HG02973 (cell line): ENCODE measurements around the gene ROR1.

Experiments used
- ATAC-seq: cut with Tn5 transposase; IDR thresholded peaks from one replicate; pipeline ENCODE4 v1.9.1; 2021; ENCODE audit warnings: moderate library complexity; ENCODE audit not compliant: unreplicated experiment

The ROR1 gene

GRCh38 chr1:63773815-63774616 is at the start of gene ROR1:
Gene ROR1 (plus strand): TSS chr1:63774017.
- peak; percentile 59 for ATAC-seq

DNA sequence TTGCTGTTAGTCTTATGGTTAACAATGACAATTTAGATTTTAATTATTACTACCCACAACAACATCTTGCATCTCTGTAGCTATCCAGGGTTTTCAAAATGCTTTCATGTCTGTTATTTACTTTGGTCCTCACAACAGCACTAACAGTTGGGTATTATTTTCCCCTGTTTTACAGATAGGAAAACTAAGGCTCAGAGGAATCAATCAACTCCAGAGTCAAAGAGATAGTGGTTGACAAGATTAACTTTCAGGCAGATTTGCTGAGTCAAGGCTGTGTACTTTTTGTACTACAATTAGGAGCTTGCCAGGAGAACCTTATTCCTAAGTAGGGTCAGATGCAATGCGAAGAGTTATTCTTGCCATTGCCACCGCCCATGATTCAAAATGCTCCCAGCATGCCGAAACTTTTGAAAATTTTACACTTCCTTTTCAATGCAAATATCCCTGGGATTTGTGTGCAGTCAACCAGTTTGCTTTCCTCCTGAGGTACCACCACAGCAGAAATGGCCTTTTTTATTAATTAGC is 49.4 kb upstream of the ROR1 start:
- no peak for ATAC-seq

DNA sequence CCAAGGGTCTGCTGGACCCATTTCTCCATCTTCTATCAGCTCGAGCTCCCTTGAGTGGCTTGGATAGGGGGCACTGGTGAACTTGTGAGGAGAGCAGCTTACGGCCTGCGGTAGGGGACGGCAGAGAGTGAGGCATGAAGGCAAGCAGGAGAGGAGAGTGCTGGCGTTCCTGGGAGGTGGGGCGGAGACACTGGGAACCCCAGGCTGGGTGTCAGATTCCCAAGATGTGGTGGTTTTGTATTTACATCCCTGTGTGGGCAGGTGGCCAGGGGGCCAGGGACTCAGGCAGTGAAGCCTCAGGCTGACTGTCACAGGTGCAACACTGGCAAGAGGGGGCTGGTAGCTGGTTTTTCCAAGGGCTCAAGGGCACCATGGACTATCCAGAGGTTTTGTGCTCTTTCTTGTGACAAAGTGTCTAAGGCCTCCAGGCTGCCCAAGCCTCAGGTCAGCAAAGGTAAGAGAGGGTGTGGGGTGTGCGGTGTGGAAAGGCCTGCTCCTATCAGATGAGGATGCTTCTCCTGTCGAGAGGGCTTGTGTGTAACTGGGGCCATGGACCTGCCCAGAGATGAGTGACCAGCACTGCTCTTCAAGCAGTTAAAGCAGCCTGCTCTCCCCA is 45.1 kb upstream of the ROR1 start:
- no peak for ATAC-seq

GRCh38 chr1:63729227-63729620 is 44.6 kb upstream of the ROR1 start:
- no peak for ATAC-seq

- ATAC-seq: no peak
Observed at GRCh38 chr1:63730211-63730610, 43.6 kb upstream of the ROR1 start.

- no peak for ATAC-seq
Observed at GRCh38 chr1:63731117-63732043, 42.4 kb upstream of the ROR1 start.

GRCh38 chr1:63732666-63733065 is 41.2 kb upstream of the ROR1 start:
- ATAC-seq: no peak

- no peak for ATAC-seq
Observed at GRCh38 chr1:63738772-63739171, 35.0 kb upstream of the ROR1 start.

GRCh38 chr1:63739452-63739851 is 34.4 kb upstream of the ROR1 start:
- no peak for ATAC-seq

DNA sequence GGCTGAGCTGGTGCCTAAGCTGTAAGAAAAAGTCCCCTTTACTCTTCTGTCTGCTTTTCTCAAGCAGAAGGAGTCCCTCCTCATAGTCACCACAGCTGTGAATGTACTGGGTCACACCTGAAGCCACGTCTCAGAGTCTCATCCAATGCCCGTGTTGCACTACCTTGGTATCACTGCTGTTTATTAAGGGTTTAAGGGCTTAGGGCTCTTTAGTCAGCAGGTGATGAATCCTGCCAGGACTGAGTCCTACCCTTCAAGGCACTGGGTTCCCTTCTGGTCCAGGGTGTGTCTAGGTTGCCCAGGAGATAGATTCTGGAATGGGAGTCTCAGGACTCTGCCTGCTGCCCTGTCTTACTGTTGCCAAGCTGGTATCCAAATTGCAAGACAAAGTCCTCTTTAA is 33.4 kb upstream of the ROR1 start:
- ATAC-seq: no peak

DNA sequence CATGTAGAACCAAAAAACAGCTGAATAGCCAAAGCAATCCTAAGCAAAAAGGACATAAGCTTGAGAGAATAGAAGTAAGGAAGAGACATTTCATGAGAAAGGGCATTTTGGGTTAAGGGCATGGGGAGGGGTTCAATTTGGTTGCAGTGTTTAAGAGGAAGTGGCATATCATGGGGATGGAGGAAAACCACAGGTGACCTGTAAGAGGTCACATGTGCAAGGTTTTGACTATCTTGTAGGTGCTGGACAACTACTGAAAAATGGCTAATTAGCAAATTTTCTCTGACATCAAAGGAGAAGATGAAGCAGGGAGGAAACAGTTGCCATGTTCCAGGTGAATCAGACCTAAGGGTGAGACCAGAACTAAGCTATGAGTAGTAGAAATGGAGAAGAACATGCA is 31.3 kb upstream of the ROR1 start:
- no peak for ATAC-seq

DNA sequence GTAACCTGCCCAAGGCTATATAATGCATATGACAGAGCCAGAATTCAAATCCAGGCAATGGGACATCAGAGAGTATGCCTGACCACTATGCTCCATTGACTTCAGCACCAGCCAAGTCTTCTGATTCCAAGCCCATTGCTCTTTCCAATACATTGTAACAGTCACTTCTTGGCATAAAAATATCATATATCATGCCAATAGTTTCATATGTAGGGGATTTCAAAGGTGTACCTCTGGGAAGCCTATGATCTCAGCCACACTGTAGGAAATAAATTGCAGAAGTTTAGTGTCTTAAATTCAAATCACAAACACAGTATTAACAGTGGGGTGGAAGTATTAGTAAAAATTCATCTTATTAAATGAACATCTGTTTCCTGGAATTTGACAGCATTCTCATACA is 30.0 kb upstream of the ROR1 start:
- ATAC-seq: no peak

DNA sequence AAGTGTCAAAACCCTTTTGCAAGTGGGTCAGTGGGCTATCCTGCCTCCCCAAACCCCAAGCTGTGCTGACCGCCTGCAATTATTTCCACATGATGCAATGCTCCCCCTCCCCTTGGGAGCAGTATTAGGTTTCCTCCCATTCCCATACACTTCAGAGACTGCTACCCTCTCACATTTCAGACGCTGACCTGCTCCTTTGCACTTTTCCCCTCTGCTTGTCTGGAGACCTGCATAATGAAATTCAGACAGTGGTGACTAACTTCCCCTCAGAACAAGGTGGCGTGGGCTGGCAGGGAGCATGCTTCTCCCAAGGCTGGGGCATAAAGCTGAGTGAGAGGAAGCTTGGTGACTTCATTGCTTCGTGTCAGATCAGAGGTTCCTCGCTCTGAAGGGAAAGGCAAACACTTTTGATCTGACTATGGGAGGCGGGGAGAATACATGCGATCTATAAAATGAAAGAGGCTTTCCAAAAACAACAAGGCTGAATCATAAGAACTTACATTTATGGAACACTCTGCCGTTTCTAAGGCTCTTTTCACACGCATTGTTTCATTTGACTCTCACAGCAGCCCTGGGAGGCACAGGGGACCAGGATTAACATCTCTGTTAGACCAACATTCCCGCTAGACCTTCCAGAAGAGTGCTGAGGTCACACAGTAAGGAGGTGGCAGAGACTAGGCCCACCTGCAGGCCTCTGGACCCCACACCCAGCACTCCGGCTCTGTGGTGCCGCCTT is 27.5 kb upstream of the ROR1 start:
- ATAC-seq: no peak

DNA sequence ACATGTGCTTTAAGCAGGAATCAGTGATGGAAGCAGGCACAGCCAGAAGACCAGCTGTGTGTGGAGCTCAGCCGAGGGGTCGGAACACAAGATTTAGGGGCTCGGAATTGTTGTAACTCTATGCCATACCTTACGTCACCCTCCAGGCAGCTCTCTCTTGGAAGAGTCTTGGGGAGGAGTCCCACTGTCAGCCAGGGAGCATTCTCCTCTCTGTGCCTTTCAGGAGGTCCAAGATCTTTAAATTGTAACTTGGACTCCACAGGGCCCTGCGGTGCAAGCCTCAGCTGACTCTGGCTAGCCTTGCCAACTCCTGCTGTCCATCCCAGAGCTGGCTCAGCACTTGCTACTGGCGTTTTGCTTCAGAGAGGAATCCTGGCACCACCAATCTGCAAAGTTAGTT is 26.4 kb upstream of the ROR1 start:
- ATAC-seq: no peak

GRCh38 chr1:63748046-63748580 is 25.7 kb upstream of the ROR1 start:
- no peak for ATAC-seq

DNA sequence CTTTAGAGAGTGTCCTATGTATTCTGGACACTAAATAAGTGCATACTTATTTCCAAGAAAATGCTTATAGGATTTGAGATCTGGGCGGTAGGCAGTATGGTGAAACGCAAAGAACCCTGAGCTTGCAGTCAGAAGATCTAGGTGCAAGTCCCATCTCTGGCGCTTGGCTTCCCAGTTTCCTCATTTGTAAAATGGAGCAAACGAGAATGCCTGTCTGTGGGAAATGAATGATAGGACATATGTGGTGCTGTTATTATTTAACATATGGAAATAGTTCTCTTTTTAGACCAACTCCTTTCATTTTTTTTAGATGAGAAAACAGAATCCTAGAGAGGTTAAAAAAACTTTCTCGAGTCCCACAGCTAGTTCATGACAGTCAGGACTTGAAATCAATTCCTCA is 25.2 kb upstream of the ROR1 start:
- no peak for ATAC-seq

- no peak for ATAC-seq
Observed at GRCh38 chr1:63750721-63751120, 23.1 kb upstream of the ROR1 start.

- no peak for ATAC-seq
Observed at GRCh38 chr1:63752176-63752575, 21.6 kb upstream of the ROR1 start.

- no peak for ATAC-seq
Observed at GRCh38 chr1:63753591-63753990, 20.2 kb upstream of the ROR1 start.

GRCh38 chr1:63756839-63757238 is 17.0 kb upstream of the ROR1 start:
- ATAC-seq: no peak
